Vagina (tissue), 2 donors: Measurements from ENCODE around the gene PAFAH1B2. TPM values are rescaled to one million over a fixed set of nuclear protein-coding genes. Genes with fewer than 3 reads are reported as not detected.

Source experiments
- DNase-seq, 2 donors: peaks; one replicate each; pipeline ENCODE4 v3.0.0-alpha.2; 2017; ENCODE audit errors: extremely low spot score in 2 of 2
- H3K27ac ChIP-seq: fragments of 200-600 bp; sonication (generic); one replicate; pipeline ENCODE4 v1.5.1; 2019
- H3K27me3 ChIP-seq: fragments of 200-600 bp; sonication (generic); one replicate; pipeline ENCODE4 v1.5.1; 2019
- H3K36me3 ChIP-seq, 2 donors: fragments of 200-600 bp; sonication (generic); one replicate each; pipeline ENCODE4 v1.5.1; 2017 to 2019
- H3K4me1 ChIP-seq: fragments of 200-600 bp; sonication (generic); one replicate; pipeline ENCODE4 v1.5.1; 2019
- H3K4me3 ChIP-seq, 2 donors: fragments of 200-600 bp; sonication (generic); 1 replicate in 1 of 2; 2 replicates in 1 of 2; pipeline ENCODE4 v1.5.1; 2016 to 2019
- H3K9me3 ChIP-seq: fragments of 200-600 bp; sonication (generic); one replicate; pipeline ENCODE4 v1.5.1; 2019
- POLR2A ChIP-seq, 2 donors: fragments of 450-650 bp; IDR thresholded peaks; one replicate each; pipeline ENCODE4 v1.6.1; 2017; ENCODE audit warnings: antibody characterized with exemption in 2 of 2, mild to moderate bottlenecking in 2 of 2, moderate library complexity in 2 of 2
- POLR2AphosphoS5 ChIP-seq, 2 donors: sonication (generic); formaldehyde crosslinking; IDR thresholded peaks; one replicate each; pipeline ENCODE4 v1.9.0; 2017; ENCODE audit warnings: antibody characterized with exemption in 2 of 2, mild to moderate bottlenecking in 2 of 2, low read depth in 1 of 2; ENCODE audit not compliant: insufficient read depth in 1 of 2
- intact Hi-C: fragments of 100-400 bp; cut with DNase I; formaldehyde crosslinking; loops from one replicate; pipeline ENCODE4 v1.15.1; 2023
- total RNA-seq: library from RNA; depleted of rRNA; stranded (reverse); fragments of >200 nt; gene quantifications from one replicate; pipeline ENCODE4 v1.2.3, GENCODE V29; 2016
- TF ChIP-seq, protein P1 (sequence below), 3 experiments: fragments of 450-650 bp in 2 of 3; fragments of 200-600 bp in 1 of 3; sonication (generic) in 1 of 3; IDR thresholded peaks; one replicate each; pipeline ENCODE4 v1.5.1; 2017 to 2019; ENCODE audit warnings: antibody characterized with exemption in 3 of 3, mild to moderate bottlenecking in 2 of 3, moderate library complexity in 2 of 3

PAFAH1B2 gene, protein sequence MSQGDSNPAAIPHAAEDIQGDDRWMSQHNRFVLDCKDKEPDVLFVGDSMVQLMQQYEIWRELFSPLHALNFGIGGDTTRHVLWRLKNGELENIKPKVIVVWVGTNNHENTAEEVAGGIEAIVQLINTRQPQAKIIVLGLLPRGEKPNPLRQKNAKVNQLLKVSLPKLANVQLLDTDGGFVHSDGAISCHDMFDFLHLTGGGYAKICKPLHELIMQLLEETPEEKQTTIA
- 68.5 TPM for total RNA-seq

DNA sequence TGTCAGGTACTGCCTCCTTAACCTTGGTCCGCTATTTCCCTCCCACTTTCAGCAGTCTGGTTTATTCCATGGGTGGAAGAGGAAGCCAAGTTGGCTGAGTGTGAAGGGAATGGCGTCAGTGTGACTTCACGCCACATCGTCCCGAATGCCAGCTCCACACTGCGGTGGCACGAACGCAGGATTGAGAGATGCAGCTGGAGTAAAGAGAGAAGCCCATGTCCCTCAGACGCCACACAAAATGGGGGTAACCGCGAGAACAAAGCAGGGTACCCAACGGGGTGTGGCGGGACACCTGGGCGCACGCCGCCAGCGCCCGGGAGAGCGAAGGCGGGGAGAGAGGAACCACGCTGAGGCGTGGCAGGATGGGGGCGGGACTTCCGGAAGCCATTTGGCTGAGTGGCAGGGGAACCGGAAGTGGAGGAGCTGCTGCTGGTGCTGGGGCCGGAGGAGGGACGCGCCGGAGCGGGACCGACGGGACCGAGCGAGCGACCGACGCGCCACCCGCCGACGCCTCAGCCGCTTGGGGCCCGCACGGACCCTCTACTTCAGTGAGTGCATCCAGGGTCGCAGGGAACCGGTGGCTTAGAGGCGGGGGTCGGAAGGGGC, at the start of gene PAFAH1B2:
TSS of gene PAFAH1B2 (plus strand) at position 417 of the 606 bp plus-strand sequence. CDS start 8,161 bp downstream, outside the sequence.
- Histone ChIP-seq H3K4me3 (peak within 1 kb of the TSS; percentile 81 to 88), H3K36me3 (no peaks in the 10 kb centered on the region), H3K27me3 (no peaks in the 10 kb centered on the region), H3K9me3 (no peaks in the 10 kb centered on the region), H3K27ac (peak within 1 kb of the TSS; percentile 90), H3K4me1 (peaks cover 40% of the 10 kb centered on the region)
- TF ChIP-seq POLR2A (IDR thresholded peaks at IDR 0.05) (peak in 1 of 2 donors; percentile 70), POLR2AphosphoS5 (IDR thresholded peaks at IDR 0.05; ENCODE audit: insufficient read depth in 1 of 2, low read depth in 1 of 2) (peak; percentile 81 to 95)
- TF ChIP-seq, protein P1, sequence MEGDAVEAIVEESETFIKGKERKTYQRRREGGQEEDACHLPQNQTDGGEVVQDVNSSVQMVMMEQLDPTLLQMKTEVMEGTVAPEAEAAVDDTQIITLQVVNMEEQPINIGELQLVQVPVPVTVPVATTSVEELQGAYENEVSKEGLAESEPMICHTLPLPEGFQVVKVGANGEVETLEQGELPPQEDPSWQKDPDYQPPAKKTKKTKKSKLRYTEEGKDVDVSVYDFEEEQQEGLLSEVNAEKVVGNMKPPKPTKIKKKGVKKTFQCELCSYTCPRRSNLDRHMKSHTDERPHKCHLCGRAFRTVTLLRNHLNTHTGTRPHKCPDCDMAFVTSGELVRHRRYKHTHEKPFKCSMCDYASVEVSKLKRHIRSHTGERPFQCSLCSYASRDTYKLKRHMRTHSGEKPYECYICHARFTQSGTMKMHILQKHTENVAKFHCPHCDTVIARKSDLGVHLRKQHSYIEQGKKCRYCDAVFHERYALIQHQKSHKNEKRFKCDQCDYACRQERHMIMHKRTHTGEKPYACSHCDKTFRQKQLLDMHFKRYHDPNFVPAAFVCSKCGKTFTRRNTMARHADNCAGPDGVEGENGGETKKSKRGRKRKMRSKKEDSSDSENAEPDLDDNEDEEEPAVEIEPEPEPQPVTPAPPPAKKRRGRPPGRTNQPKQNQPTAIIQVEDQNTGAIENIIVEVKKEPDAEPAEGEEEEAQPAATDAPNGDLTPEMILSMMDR (IDR thresholded peaks at IDR 0.05): no peak
- peak; percentile 95 to 97 for DNase-seq
- intact Hi-C loops: no loop called here

DNA sequence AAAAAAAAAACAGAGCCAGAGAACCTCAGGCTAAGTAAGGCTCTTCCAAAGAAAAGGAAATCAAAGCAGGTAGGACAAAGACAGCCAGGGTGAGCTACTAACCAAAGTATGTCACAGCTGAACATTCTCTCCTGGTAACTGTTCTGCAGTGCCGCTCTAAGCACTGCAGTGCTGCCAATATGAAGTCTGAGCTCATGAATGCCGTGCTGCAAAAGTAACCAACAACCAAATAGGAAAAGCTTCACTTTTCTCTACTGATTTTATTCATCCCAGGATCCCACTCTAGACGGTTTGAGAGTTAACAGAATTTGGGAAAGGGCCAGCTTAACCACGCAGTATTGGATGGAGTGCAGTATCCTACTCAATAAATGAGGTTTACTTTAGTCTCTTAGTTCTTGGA, 49.3 kb upstream of the PAFAH1B2 start:
- intact Hi-C loops: loop anchor here (5.0 kb wide), 1 partner anchor 207 kb away; no protein-coding TSS in a partner anchor
- no peak for DNase-seq
- TF ChIP-seq POLR2A (IDR thresholded peaks at IDR 0.05): no peak
- Histone ChIP-seq H3K27me3 (no peaks in the 10 kb centered on the region), H3K36me3 (no peaks in the 10 kb centered on the region), H3K4me1 (peaks cover 52% of the 10 kb centered on the region), H3K27ac (no peak overlapping the region), H3K9me3 (no peaks in the 10 kb centered on the region), H3K4me3 (no peak overlapping the region)

DNA sequence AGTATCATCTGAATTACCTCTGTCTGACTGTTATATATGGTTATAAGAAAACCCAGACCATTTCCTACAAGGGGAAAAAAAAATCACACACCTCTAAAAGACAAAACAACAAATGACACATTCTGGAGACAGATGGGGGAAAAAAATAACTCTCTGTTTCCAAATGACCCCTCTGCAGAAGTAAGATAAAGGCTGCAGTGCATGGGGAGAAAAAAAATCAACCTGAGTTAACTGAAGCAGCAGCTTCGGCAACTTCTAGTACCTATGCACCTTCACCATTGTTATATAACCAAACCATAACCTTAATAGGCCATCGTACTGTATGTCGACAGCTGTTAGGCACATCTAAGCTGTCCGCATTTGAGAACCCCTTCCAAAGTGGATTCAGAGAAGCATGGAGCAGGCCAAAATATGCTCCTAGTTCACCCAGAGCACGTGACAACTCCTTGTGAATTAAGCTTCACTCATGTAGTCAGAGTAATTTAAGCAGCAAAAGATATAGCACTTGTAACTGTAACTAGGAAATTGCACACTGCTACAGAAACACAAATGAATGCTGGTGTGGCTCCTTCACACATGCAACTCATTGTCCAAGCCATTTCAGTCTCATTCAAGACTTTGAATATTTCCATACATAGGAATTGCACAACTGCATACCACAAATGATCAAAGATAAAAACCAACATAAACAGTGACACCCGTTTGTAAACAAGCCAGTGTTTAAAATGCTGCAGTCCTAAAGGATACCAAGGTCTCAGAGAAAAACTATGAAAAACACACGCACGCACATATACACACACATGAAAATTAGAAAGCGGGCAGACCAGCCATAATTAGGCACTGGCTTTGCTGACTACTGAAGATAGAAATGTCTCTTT, 48.6 kb upstream of the PAFAH1B2 start:
- H3K27me3 ChIP-seq: no peaks in the 10 kb centered on the region
- peaks cover 52% of the 10 kb centered on the region for H3K4me1 ChIP-seq
- H3K36me3 ChIP-seq: no peaks in the 10 kb centered on the region
- H3K9me3 ChIP-seq: no peaks in the 10 kb centered on the region
- peak overlapping the region in 1 of 2 donors; percentile 80 for H3K4me3 ChIP-seq
- intact Hi-C loops: no loop called here
- TF ChIP-seq, protein P1 (IDR thresholded peaks at IDR 0.05): no peak
- TF ChIP-seq POLR2AphosphoS5 (IDR thresholded peaks at IDR 0.05; ENCODE audit: insufficient read depth in 1 of 2, low read depth in 1 of 2): no peak
- no peak for TF ChIP-seq POLR2A (IDR thresholded peaks at IDR 0.05)
- H3K27ac ChIP-seq: peak overlapping the region; percentile 97
- DNase-seq: no peak

DNA sequence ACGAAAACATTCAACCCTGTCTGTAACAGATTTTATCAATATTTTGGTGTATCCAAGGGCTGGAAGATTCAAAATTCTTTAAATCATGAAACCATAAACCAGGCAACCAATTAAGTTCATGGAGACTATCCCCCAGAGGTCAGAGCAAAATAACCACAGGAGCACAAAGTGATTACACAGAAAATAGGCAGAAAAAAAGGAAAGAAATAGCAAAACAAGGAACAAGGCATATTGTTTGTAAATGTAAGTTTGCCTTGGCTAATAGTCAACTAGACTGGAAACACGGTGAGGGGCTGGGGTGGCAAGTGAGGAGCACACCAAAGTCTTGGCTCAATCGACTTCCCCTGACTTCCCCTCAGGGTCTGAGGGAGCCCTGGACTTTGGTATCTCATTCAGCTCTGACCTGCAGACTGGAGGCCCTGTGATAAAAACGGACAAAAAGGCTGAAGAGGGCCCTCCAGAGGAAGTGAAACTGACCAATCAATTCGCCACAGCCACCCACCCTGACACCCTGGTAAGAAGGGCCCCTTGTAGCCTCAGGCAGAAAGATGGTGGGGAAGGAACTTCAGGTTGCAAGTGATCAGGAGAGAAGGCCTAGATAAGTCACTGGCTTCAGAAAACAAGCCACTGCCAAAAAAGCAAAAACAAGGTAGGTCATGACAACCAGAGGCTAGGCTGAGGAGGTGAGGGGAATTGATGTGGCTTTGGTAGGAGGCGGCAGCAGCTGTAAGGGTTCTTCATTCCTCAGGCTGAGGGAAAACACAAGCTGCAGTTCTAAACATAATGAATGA, 47.7 kb upstream of the PAFAH1B2 start:
- intact Hi-C loops: no loop called here
- Histone ChIP-seq H3K36me3 (no peaks in the 10 kb centered on the region), H3K4me1 (peaks cover 52% of the 10 kb centered on the region), H3K27me3 (no peaks in the 10 kb centered on the region), H3K27ac (peak overlapping the region; percentile 97), H3K4me3 (peak overlapping the region; percentile 80 to 82), H3K9me3 (no peaks in the 10 kb centered on the region)
- TF ChIP-seq POLR2AphosphoS5 (IDR thresholded peaks at IDR 0.05; ENCODE audit: insufficient read depth in 1 of 2, low read depth in 1 of 2) (no peak), POLR2A (IDR thresholded peaks at IDR 0.05) (no peak)
- TF ChIP-seq, protein P1 (IDR thresholded peaks at IDR 0.05): no peak
- no peak for DNase-seq

DNA sequence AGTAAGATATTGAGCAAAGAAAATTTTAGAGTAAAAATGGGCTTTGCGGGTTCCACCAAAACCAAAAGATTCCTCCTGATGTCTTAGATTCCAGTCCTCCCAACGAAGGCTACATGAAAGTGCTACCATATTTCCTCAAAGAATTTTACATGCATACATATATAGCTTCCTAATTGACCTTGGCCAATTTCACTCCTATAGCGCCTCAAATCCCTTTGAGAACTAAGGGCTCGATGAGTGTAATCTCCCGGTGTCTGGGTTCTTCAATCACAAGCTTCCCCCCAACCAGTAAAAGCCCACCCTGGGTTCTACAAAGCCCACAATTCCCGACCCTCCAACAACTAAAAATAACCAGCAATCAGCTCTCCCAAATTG, 47.1 kb upstream of the PAFAH1B2 start:
- H3K4me1 ChIP-seq: peaks cover 52% of the 10 kb centered on the region
- H3K27me3 ChIP-seq: no peaks in the 10 kb centered on the region
- peak overlapping the region; percentile 97 for H3K27ac ChIP-seq
- H3K36me3 ChIP-seq: no peaks in the 10 kb centered on the region
- intact Hi-C loops: no loop called here
- H3K4me3 ChIP-seq: peak overlapping the region; percentile 80 to 82
- H3K9me3 ChIP-seq: no peaks in the 10 kb centered on the region
- no peak for DNase-seq
- TF ChIP-seq, protein P1 (IDR thresholded peaks at IDR 0.05): no peak
- no peak for TF ChIP-seq POLR2AphosphoS5 (IDR thresholded peaks at IDR 0.05; ENCODE audit: insufficient read depth in 1 of 2, low read depth in 1 of 2)
- no peak for TF ChIP-seq POLR2A (IDR thresholded peaks at IDR 0.05)
